GM23248 (cell line): ENCODE measurements around the gene GCN1.

Source experiments
- EZH2 ChIP-seq: fragments of 200-600 bp; sonication (generic); IDR thresholded peaks from 2 replicates; pipeline ENCODE4 v1.6.1; 2018; ENCODE audit warnings: antibody characterized with exemption, mild to moderate bottlenecking; ENCODE audit not compliant: insufficient read depth, poor library complexity, severe bottlenecking
- EZH2phosphoT487 ChIP-seq: fragments of 200-600 bp; sonication (generic); IDR thresholded peaks from 2 replicates; pipeline ENCODE4 v1.6.1; 2018; ENCODE audit warnings: antibody characterized with exemption, moderate library complexity, mild to moderate bottlenecking, low read depth; ENCODE audit not compliant: insufficient read depth

DNA sequence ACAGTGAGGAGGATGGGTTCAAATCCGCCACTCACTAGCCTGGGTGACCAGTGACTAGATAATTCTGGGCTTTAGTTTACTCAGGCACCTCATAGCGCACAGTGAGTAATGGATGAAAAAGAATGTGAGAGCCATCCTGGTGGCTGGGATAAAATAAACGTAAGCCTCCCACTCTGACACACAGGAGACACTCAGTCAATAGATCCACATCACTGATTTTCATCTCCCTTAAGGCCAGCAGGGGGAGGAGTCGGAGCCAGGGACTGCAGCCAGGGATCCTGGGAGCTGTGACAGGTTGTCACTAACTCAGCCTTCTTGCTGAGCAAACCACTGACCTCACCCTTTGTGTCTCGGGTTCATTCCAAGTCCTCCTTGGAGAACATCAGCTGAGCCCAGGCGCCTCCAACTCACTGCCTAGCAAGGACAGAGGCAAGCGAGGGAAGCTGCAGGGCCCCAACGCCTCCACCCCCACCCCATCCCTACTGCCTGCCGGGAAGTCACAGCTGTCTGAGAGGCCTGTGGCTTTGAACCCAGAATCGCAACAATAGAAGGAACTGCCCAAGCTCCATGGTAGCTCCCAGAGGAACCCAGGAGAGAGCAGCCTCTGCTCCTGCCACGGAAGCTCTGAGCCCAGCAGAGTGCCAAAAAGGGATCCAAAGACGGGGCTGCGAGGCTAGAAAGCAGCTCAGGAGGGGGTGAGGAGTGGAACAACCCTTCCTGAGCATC, 40.3 kb upstream of the GCN1 start:
- TF ChIP-seq EZH2: no peak
- TF ChIP-seq EZH2phosphoT487: no peak
